T-helper 22 cell (primary cell): ENCODE measurements around the gene TEX19.

Source experiments
- DNase-seq: peaks from one replicate; pipeline ENCODE4 v3.0.0-alpha.2; 2020; ENCODE audit warnings: low read depth

The TEX19 gene, protein sequence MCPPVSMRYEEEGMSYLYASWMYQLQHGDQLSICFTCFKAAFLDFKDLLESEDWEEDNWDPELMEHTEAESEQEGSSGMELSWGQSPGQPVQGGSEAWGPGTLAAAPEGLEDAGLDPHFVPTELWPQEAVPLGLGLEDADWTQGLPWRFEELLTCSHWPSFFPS

DNA sequence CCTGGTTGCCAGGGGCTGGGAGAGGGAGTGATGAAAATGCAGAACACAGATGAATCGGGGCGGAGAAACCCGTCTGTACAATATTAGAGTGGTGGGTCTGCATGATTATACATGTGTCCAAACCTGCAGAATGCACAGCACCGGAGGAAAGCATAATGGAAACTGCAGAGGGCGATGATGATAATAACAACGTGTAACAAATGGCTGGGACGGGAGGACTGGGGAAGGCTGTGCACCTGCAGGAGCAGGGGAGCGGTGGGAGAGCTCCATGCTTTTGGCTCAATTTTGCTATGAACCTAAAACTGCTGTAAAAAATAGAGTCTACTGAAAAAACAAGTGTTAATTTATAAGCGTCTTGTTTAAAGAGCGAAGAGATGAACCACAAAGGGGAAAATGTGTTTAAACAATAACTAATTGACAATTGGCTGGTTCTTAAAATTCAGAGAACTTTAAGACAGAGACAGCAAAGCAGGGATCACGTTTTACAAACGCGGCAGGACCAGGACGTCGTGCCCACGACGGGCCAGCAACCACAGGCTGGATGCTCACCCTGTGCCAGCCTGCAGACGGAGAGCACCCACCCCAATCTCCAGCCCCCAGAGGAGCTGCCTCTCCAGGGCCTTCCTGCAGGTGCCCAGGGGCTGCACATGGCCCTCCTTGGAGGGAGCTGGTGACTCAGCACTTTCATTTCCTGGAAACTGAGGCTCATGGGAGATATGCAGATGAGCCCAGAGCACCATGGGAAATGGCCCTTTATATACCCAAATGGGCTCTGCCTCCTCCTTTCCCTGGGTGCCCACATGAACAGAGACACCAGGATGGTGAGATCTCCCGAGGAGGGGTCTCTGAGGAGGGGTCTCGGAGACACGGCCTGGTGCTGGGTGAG lies at the start of gene TEX19:
Gene TEX19 (plus strand): TSS at position 783 of the 886 bp plus-strand sequence. CDS start 2,904 bp downstream, outside the sequence.
- DNase-seq: no peak

DNA sequence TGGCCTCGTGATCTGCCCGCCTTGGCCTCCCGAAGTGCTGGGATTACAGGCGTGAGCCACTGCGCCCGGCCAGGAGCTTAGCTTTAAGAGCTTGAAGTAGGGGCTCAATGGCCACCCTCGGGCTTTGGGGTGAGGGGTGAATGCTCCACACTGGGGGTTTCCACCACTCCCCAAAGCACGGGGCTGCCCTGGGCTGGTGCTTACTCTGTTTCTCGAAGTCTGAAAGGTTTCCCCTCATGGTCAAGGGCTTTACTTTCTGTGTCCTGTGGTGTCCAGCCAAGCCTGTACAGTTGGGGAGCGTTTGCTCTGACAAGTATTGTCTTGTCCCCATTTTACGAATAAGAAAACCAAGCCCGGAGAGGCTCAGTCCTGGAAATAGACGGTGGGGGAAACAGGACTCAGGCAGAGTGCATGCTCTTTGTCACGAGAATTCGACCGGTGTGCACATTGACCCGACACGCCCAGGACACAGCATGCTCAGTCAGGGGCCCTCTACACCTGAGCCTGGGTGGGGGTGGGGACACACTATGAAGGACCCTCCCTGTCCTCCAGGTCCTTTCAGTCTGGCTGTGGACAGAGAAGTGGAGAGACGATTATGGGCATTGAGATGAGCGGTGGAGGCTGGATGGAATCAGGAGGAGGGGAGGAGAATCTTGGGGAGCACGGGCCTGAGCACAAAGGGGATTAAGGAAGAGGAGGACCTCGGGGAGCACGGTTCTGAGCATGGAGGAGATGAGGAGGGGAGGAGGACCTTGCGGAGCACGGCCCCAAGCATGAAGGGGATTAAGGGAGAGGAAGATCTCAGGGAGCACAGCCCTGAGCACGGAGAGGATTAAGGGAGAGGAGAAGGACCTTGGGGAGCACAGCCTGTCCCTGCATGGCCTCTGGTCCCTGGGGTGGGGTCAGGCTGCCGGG lies 49.1 kb upstream of the TEX19 start:
- DNase-seq: no peak

- DNase-seq: no peak
These were observed 48.2 kb upstream of the TEX19 start for GRCh38 chr17:82310877-82311276.

DNA sequence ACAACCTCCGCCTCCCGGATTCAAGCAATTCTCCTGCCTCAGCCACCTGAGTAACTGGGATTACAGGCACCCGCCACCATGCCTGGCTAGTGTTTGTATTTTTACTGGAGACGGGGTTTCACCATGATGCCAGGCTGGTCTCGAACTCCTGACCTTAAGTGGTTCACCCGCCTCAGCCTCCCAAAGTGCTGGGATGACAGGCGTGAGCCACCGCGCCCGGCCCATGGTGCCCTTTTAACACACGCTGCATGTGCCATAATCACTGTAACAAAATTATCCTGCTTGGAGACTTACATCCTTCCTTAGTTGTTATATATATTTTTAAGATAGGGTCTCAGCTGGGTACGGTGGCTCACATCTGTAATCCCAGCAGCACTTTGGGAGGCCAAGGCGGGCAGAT lies 47.1 kb upstream of the TEX19 start:
- DNase-seq: no peak

DNA sequence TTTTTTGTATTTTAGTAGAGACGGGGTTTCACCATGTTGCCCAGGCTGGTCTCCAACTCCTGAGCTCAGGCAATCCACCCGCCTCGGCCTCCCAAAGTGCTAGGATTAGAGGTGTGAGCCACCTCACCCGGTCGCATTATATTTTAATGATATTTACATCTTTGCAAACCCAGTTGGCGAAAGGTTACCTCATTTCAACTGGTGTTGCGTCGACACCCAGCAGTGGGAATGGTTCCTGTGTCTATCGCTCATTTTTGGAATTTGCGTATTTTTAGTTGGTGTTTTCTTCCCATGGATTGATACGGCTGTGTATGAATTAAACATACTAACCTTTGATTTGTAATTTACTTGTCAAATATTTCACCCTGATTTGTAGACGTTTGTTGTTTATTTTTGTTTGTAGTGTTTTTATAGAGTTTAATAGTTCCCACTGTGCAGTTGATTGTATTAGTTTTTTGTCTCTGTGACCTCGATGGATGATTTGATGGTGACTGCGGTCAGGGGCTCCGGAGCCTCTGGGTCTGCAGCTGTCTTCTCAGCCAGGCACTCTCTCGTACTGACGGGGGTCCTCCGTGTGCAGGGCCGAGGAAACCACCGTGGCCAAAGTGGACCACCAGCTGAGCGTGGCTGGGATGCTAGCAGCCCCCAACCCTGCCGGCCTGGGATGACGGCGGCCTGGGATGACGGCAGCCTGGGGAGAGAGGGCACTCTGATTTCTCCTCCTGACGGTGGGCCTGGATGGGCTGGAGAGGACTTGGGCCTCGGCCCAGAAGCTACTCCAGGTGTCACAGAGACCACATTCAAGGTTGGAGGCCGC lies 45.6 kb upstream of the TEX19 start:
- DNase-seq: no peak

DNA sequence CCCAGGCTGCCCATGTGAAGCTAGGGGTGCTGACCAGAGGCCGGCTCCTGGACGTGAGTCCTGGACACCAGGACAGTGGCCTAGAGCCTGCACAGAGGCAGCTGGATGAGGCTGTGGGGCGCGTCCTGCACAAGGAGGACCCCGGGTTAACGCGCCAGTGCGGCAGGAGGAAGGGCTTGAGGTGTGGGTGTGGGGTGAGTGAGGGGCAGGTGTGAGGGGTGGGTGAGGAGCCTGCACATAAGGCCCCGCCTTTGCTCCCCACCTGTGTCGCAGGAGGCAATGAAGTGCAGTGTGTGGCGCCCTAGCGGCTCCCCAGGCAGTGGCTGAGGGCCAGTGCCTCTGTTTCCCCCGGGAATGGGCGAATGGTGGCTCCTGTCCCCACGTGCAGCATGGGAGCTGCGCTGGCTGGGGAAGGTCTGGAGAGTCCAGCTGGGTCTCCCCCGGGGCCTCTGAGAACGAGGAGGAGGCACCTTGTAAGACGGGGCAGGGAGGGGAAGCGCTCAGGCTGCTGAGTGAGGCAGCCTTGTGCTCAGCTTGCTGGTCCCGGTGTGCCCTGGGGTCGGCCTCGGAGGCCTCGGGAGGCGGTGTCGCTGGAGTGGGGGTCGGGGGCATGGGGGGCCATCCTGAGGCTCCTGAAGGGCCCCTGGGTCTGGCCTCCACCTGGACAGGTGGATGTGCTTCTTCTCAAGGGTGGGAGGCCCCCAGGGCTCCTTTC lies 44.9 kb upstream of the TEX19 start:
- DNase-seq: no peak

DNA sequence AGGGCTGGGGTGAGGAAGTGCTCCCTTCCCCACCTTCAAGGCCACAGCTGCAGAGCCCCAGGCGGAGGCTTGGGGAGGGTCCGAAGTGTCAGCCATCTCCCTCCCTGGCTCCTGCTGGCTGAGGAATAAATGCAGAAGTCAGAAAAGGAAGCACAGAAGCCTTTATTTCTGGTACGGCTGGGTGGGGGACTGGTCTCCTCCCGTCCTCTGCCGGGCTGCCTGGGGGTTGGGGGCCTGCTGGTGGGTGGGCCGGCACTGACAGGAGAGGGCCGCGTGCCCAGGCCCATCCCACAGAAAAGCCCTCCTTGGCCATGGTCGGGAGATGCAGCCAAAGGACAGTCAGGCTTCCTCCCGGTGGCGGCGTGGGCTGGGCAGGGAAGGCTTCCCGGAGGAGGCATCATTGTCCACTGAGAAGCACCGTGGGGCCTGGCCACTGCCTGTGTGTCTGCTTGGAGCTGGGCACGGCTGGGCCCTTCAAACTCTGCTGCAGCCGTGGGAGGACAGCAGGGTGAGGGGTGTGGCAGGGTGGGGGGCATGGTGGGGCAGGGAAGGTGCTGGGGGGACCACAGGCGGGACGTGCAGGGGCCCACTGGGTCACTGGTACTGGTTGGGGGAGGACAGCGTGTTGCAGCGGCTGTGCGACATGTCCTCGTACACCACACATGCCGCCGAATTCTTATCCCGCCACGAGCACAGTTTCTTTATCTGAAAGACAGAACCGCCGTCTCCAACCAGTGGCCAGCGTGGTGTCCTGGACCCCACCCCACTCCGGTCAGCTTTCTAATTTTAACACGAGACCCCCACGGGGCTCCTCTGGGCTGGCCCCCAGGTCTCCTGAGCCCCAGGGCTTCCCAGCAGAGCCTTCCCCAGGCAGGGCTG lies 44.1 kb upstream of the TEX19 start:
- no peak for DNase-seq

- DNase-seq: peak; percentile 41
These were observed 43.2 kb upstream of the TEX19 start for GRCh38 chr17:82315703-82316358.

DNA sequence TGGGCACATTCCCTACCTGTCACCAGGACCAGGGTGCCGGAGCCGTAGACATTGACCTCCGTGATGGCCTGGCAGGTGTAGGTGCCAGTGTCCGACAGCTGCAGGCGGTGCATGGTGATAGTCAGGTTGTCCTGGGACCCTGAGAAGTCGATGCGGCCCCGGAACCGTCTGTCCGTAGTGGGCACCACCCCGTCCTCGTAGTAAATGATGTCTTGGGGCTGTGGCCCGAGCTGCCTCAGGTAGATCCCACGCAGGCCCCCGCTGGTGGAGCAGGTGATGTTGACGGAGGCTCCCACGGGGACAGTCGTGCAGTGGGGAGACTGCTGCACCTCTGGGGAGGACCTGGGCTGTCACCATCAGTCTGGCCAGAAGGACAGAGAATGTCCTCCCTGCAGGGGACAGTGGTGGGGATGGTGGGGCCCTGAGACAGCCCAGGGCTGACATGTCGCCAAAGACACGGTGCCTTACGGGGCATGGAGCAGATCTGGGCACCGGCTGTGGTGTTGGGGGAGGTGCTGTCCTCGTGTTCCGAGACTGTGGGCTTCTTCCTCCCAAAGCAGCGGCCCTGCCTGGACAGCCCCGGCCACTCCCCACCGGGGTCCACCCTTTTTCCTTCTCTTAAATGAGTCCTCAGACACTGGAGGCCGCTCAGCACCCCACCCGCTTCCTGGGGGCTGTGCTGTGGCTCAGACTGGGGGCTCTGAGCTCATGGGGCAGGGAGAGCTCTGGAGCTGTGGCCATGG lies 42.2 kb upstream of the TEX19 start:
- no peak for DNase-seq

DNA sequence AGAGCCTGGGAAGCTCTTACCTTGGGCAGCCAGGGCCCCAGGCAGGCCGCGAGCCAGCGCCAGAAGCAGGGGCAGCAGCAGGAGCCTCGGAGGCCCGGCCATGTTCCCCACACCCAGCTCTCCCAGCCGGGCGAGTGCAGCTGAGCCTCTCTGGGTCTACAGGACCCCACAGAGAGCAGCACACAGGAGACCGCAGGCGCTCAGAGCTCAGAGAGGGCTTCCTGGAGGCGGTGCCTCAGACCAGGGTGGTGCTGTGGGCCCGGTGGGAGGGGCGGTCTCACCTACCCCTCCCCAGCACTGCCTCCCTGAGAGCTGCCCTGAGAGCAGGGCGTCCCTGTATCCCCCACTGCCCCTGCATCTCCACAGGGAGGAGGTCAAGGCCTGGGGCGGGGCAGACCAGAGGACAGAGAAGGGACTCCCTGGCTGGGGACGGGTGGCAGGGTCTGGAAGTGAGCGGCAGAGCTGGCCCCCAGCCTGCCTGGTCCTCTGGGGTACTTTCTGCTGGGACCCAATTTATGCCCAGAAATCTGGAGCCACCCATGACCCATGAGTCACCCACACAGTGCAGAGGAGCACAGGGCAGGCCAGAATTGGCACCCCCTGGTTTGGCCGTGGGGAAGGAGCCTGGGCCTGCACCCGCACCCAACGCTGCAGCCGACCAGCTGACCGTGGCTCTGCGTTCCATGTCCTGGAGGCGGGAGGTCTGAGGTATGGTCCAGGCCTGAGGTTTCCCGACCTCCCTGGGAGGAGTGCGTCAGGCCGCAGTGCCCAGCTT lies 41.5 kb upstream of the TEX19 start, which contains the start of gene CD7:
Gene CD7 (minus strand): TSS at position 215 of the 775 bp plus-strand sequence. CDS start 113 bp downstream, at position 102.
- DNase-seq: peak; percentile 46

DNA sequence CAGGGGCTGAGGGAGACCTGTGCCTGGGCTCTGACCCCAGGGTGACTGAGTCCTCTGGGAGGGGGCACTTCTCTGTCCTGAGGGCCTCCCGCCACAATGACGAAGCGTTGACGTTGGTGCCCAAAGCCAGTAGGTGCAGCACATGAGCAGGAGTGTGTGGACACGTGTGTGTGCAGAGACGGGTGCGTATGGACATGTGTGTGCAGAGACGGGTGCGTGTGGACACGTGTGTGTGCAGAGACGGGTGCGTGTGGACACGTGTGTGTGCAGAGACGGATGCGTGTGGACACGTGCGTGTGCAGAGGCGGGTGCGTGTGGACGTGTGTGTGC lies 40.9 kb upstream of the TEX19 start:
- DNase-seq: no peak

GRCh38 chr17:82318772-82319606 lies 40.1 kb upstream of the TEX19 start:
- DNase-seq: no peak

DNA sequence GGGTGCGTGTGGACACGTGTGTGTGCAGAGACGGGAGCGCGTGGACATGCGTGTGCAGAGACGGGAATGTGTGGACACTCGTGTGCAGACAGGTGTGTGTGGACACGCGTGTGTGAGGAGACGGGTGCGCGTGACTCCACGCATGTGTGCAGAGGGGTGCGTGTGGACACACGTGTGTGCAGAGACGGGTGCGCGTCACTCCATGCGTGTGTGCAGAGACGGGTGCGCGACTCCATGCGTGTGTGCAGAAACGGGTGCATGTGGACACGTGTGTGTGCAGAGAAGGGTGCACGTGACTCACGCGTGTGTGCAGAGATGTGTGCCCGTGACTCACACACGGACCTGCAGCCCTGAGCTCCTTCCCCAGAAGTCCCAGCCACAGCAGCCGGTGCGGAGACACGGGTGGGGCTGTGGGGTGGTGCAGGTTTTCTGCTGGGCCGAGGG lies 39.4 kb upstream of the TEX19 start:
- no peak for DNase-seq

GRCh38 chr17:82320140-82320840 lies 38.8 kb upstream of the TEX19 start:
- no peak for DNase-seq

- DNase-seq: peak; percentile 71
These were observed 37.8 kb upstream of the TEX19 start for GRCh38 chr17:82320956-82321927.
